ENCODE results near the gene LSM7.

Gene LSM7

GRCh38 chr19:2328401-2329148, at the start of gene LSM7, which contains the start of gene SPPL2B:
LSM7 (minus strand) TSS chr19:2328586; CDS start chr19:2328566, 20 bp downstream.
SPPL2B (plus strand) TSS chr19:2328684; CDS start chr19:2328710, 26 bp downstream.
- peak; percentile 91 for DNase-seq

DNA sequence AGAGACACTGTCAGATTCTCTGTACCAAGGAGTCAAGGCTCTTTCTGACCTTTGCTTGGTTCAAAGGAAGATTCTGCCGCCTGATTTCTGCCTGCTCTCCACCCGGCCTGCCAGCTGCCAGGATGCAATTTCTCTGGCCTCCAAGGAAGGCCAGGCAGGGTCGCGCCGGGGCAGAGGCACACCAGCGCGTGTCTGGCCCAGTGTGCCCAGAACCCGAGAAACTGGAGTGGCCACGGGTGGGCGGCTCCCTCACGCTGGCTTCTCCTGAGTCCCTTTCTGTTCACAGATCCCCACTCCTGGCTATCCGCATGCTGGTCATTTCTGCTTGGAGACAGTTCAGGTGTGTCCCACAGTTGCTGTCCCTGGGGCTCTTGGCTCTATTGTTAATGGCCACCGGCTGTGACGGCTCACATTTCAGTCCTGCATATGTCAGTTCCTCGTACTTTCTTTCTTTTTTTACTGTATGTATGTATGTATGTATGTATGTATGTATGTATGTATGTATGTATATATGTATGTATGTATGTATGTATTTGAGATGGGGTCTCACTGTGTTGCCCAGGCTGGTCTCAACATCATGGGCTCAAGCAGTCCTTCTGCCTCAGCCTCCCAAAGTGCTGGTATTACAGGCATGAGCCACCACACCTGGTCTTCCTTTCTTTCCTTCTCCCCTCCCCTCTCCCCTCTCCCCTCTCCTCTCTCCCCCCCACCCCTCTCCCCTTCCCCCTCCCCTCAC, 48.6 kb upstream of the LSM7 start:
- DNase-seq, result no peak

GRCh38 chr19:2375353-2376121, 47.2 kb upstream of the LSM7 start:
- no peak for DNase-seq

- no peak for DNase-seq
Observed at GRCh38 chr19:2374808-2375207, 46.4 kb upstream of the LSM7 start.

GRCh38 chr19:2372076-2372612, 43.8 kb upstream of the LSM7 start:
- no peak for DNase-seq

GRCh38 chr19:2371656-2372055, 43.3 kb upstream of the LSM7 start:
- DNase-seq, result no peak

DNA sequence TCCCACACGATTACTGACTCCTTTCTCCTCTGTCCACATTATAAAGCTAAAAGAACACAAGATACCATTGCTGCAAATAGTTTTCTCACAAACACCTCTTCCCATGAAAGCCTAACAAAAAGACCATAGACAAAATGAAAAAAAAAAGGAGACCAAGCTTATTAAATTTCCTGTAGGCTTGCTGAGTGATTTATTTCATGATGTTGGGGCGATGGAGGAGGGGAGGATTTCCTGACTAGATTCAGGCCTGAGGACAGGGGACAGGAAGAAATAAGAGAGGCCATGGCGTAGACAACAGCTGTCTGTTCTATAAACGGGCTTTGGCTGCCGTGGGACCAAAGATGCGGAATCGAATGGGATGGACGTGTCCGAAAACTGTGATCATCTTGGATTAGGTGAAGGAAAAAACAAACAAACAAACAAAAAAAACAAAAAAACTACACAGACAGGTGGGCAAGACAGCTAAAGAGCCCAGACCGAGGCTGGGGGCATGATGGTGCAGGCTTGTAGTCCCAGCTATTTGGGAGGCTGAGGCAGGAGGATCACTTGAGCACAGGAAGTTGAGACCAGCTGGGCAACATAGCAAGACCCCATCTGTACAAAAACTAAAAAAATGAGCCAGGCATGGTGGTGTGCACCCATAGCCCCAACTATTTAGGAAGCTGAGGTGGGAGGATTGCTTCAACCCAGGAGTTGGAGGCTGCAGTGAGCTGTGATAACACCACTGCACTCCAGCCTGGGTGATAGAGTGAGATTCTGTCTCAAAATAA, 37.0 kb upstream of the LSM7 start:
- no peak for DNase-seq

GRCh38 chr19:2363419-2363818, 35.0 kb upstream of the LSM7 start:
- DNase-seq, result no peak

- DNase-seq, result no peak
Observed at GRCh38 chr19:2362970-2363300, 34.5 kb upstream of the LSM7 start.

DNA sequence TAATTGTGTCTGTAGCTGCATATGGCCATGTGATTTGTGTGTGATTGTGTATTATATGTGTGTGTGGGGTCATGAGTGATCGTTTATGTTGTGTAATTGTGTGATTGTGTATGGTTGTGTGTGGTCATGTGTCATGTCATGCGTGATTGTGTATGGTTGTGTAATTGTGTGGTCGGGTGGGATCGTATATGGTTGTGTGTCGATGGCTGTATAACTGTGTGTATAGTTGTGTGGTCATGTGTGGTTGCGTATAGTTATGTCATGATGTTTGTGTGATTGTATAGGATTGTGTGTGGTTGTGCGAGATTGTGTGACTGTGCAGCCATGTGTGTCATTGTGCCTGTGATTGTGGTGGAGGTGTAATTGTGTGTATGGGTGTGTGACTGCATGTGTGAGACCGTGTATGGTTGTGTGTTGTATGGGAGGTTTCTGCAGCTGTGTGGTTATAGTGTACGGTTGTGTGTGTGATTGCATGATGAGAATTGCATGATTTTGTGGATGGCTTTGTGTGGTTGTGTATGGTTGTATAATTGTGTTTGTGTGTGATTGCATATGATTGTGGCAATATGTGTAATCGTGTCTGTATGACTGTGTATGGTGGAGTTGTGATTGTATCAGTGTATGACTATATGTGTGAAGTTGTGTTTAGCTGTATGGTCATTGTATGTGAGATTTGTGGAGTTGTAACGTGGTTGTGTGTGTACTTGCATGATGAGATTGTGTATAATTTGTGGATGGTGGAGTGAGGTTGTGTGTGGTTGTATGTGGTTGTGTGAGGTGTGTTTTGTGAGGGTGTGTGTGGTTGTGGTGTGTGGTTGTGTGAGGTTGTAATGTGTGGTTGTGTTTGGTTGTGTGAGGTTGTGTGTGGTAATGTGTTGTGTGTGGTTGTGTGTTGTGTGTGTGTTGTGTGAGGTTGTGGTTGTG, 33.9 kb upstream of the LSM7 start:
- no peak for DNase-seq

DNA sequence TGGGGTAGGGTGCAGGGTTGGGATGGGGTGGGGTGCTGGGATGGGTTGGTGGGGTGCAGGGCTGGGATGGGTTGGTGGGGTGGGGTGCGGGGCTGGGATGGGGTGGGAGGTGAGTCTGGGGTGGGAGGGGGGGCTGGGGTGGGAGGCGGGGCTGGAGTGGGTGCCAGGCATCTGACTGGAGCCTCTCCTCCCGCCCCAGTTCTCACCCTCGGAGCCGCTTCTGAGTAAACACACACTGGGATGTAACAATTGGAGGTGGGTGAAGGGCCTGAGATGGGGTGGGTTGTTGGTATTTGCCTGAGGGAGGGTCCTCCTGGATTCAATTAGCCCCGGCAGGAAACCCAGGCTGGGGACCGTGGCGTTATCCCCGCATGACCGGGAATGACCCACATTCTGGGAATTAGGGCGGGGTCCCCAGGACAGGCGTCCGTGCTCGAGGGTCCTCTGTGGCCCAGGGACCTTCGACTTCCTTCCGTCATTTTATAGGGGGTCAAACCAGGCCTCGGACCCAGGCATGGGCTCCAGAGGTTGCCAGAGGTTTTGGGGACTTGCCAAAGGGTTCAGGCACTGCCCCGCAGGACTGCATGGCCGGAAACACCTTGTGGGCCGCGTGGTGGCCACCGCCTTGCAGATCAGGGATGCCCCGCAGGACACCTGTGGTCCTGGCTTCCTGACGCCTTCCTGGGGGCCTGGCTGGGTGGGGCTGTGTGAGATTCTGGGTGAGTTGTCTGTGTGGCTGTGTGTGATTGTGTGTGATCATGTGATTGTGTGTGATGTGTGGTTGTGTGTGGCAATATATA, 33.1 kb upstream of the LSM7 start:
- DNase-seq, result no peak

DNA sequence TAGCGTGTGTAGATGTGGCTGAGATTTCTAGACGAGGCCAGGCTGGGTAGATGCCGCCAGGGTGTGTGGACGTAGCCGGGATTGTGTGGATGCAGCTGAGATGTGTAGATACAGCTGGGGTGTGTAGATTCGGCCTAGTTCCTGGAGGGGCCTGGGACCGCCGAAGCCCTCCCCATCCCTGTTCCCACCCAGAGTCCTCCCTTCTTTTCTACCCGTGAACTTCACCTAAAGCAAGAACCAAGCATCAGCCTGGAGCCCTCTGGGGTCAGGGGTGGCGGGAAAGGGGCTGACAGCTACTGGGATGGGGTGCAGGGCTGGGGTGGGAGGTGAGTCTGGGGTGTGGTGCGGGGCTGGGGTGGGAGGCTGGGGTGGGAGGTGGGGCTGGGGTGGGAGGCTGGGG, 32.4 kb upstream of the LSM7 start:
- DNase-seq, result no peak

- DNase-seq, result no peak
Observed at GRCh38 chr19:2359992-2360685, 31.8 kb upstream of the LSM7 start, which contains the start of gene TMPRSS9. TMPRSS9 (plus strand) TSS chr19:2360265; CDS start chr19:2389786, 29,521 bp downstream.

DNA sequence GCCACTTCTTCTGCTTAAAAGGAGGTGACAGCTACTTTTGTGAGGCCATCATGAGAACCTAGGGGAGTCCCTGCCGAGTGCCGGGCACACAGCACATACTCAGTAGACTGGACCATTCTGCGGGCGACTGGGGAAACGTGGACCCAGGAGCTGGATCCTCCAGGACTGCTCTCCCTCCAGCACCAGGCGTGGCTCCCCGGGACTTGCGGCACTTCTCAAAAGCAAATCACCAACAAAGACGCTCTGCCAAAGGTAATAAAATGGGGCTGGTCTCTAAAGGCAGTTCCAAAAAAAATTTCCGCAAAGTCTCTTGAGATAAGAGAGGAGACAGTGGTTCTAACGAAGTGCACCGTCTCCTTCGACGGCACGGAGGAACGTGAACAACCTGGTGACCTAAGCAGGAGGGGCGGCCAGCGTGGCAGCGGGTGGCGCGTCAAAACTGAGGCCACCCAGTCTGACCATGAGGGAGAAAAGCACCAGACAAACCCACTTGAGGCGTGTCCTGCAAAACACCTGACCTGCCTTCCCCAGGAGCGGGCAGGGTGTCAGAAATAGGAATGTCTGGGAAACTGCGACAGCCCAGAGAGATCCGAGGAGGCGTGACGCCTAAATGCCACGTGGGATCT, 30.3 kb upstream of the LSM7 start:
- no peak for DNase-seq

DNA sequence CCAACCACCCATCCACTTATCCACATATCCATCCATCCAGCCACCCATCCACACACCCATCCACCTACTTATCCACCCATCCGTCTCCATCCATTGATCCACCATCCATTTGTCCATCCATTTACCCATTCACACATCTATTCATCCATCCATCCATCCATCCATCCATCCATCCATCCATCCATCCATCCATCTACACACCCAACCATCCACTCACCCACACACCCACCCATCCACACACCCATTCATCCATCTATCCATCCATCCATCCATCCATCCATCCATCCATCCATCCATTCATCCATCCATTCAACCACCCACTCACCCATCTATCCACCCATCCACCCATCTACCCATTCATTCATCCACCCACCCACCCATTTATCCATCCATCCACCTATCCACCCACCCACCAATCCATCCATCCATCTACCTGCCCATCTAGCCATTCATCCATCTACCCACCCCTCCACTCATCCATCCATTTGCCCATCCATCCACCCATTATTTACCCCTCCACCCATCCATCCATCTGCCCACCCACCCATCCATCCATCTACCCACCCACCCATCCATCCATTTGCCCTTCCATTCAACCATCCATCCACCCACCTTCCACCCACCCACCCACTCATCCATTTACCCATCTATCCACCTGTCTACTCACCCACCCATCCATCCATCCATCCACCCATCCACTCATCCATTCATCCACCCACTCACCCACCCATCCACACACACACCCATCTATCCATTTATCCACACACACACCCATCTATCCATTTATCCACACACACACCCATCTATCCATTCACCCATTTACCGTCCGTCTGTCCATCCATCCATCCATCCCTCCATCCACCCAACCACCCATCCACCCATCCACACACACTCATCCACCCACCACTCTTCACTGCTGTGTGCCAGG, 29.2 kb upstream of the LSM7 start:
- no peak for DNase-seq

DNA sequence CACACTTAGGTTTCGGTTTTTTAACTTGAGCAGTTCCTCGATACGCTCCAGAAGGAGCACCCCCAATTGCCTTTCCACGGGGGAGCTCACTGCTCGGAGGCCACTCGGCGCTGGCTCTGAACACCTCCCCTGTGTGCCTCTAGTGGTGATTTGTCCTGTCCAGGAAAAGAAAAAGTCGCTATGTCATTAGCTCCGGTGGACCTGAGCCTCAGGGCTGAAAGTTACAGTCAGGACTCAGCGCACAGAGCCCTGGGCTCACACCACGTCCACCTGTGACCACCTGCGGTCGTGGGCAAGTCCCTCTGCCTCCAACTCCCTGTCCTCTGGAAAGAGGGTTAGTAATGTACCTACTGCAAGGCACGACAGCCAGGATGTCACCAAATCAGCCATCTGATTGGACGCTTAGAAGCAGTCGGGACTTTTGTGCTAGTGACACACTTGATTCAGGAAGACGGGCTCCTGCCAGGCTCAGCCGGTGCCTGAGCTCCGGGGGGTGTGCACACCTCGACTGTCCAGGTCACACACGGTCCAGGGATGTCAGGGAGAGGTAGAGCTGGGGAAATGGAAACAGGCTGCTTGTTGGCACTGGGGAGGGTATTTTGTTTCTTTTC, 27.8 kb upstream of the LSM7 start:
- DNase-seq, result no peak

DNA sequence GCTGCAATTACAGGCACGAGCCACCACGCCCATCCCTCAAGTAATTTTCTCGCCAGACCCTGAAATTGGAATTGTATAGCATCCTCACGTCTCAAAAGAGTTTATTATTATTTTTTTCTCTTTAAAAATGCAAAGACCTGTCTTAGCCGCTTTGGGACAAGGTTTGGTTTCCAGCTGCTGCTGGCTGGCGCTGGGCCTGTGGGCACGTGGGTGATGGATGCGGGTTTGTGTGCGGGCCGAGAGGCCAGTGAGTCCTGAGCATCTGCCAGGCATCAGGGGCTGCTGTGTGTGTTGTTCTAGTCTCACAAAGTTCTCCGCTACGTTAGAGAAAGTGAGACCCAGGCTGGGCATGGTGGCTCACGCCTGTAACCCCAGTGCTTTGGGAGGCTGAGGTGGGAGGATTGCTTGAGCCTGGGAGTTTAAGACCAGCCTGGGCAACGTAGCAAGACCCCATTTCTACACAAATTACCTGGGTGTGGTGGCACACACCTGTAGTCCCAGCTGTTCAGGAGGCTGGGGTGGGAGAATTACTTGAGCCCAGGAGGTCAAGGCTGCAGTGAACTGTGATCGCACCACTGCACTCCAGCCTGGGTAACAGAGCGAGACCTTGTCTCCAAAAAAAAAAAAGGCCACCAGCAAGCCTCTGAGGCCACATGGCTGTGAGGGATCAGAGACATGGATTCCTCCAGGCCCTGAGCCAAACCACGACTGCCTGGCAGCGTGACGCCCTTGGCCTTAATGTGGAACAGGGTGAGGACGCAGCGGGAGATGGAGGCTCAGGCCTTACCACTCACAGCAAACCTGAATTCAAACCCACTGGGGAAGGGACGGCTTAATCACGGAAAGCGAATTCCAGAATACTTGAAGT, 27.0 kb upstream of the LSM7 start:
- no peak for DNase-seq

All from CD4-positive, alpha-beta T cell treated with Interleukin-4 for 4 hours (primary cell).